BJ (cell line): Measurements from ENCODE around the gene ERCC6L2. TPM values are rescaled to one million over a fixed set of nuclear protein-coding genes. Genes with fewer than 3 reads are reported as not detected.

ENCODE experiments used
- CTCF ChIA-PET: fragments of 350-600 bp; formaldehyde crosslinking; extraction: SDS; loops from one replicate; lab custom pipeline; 2021; ENCODE audit warnings: antibody characterized with exemption, inconsistent platforms; lab: Yijun Ruan, JAX
- POLR2A ChIA-PET: fragments of 300-600 bp; sonication (Branson Sonifier 250); formaldehyde crosslinking; extraction: SDS; loops from one replicate; lab custom pipeline; 2021; ENCODE audit warnings: antibody characterized with exemption; lab: Charles Lee
- DNase-seq: peaks from one replicate; pipeline ENCODE4 v3.0.0-alpha.2; 2011; ENCODE audit warnings: low read depth
- H3K27me3 ChIP-seq: 2 replicates; pipeline ENCODE4 v1.6.0; 2011; ENCODE audit warnings: low read length; ENCODE audit not compliant: control insufficient read depth, insufficient read depth
- H3K36me3 ChIP-seq: 2 replicates; pipeline ENCODE4 v1.5.1; 2011; ENCODE audit warnings: low read length; ENCODE audit not compliant: control insufficient read depth, insufficient read depth
- H3K4me3 ChIP-seq: 2 replicates; pipeline ENCODE4 v1.5.1; 2011; ENCODE audit warnings: low read depth, mild to moderate bottlenecking, control low read depth, low read length
- CTCF ChIP-seq: IDR thresholded peaks from 2 replicates; pipeline ENCODE4 v1.5.1; 2011; ENCODE audit warnings: low read depth, mild to moderate bottlenecking, control low read depth, inconsistent platforms, low read length, moderate library complexity; ENCODE audit not compliant: insufficient read depth
- polyA plus RNA-seq: library from polyadenylated mRNA; depleted of rRNA; stranded (reverse); fragments of >200 nt; gene quantifications from 2 replicates; pipeline ENCODE4 v1.2.3, GENCODE V29; 2011

The ERCC6L2 gene
- polyA plus RNA-seq, 1 experiment, result 12.0 TPM

DNA sequence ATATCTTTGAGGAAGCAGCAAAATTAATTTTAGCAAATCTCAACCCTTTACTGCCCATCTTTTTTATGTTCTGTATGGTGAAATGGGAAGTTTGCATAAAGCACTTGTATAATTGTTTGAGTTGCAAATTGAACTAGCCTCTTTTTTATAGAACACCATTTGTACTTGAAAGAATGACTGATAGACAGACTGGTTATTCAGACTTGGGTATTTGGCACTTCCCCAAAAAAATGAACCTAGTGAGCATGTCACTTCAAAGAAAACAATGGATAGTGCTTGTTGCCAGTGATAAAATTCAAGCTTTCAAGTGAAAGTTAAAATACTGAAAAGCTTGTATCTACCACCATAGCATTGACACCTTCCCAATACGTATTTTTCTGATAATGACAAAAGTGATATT lies 115.8 kb downstream of the ERCC6L2 start:
- no peaks in the 10 kb centered on the region for H3K27me3 ChIP-seq
- no peak for TF ChIP-seq CTCF
- ChIA-PET CTCF (no interaction called here), POLR2A (no interaction called here)
- no peak overlapping the region for H3K4me3 ChIP-seq
- DNase-seq, result no peak
- peaks cover 1% of the 10 kb centered on the region; the same call in 1 of the 2 replicates for H3K36me3 ChIP-seq

DNA sequence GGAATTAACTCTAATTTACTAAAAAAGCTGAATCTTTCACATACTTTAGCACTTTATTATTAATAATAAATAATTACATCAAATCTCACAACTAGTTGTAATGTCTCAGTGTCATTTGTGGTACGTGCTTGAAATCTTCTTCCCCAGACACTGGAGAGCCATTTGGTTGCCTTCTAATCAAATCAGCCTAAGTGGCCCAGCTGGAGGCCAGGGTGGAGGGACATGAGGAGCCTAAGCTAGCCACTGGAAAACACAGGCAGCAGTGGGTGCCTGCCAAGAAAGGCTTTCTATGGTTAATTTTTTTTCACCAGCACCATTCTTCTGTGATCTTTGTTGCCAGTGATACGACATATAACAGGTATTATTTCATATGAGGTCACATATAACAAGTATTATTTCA lies 117.0 kb downstream of the ERCC6L2 start:
- DNase-seq, result no peak
- Histone ChIP-seq H3K27me3 (no peaks in the 10 kb centered on the region), H3K36me3 (peaks cover 2% of the 10 kb centered on the region; the same call in 1 of the 2 replicates), H3K4me3 (no peak overlapping the region)
- POLR2A ChIA-PET, result no interaction called here
- no peak for TF ChIP-seq CTCF
- CTCF ChIA-PET, result no interaction called here

GRCh38 chr9:95993337-95993736 lies 117.8 kb downstream of the ERCC6L2 start:
- H3K27me3 ChIP-seq, result no peaks in the 10 kb centered on the region
- no peak overlapping the region for H3K4me3 ChIP-seq
- no peak for DNase-seq
- POLR2A ChIA-PET, result no interaction called here
- no peak for TF ChIP-seq CTCF
- CTCF ChIA-PET, result interaction anchor here (1.1 kb wide), 1 partner anchor 168 kb away, joined by 3 read pairs; no protein-coding TSS in a partner anchor
- H3K36me3 ChIP-seq, result peaks cover 2% of the 10 kb centered on the region; the same call in 1 of the 2 replicates

GRCh38 chr9:95999390-95999789 lies 123.9 kb downstream of the ERCC6L2 start:
- Histone ChIP-seq H3K36me3 (peaks cover 2% of the 10 kb centered on the region; the same call in 1 of the 2 replicates), H3K27me3 (no peaks in the 10 kb centered on the region), H3K4me3 (no peak overlapping the region)
- DNase-seq, result no peak
- ChIA-PET POLR2A (no interaction called here), CTCF (interaction anchor here (0.6 to 1.6 kb wide), 2 partner anchors 10 to 1331 kb away, joined by 3 to 4 read pairs; no protein-coding TSS in a partner anchor)
- no peak for TF ChIP-seq CTCF

DNA sequence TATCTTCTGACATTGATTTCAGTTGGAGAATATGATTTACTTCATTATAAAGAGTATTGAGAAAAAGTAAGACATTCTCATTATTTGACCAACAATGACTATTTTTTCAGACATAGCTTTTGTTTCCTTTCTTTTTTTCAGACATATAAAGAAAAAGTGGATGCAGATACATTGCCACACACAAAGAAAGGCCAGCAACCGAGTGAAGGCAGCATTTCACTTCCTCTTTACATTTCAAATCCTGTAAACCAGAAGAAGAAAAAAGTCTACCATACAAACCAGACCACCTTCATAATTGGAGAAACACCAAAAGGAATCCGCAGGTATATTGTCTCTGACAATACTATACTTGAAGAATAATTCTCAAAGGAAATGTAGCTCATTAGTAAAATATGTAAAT lies 128.9 kb downstream of the ERCC6L2 start:
- DNase-seq, result no peak
- H3K36me3 ChIP-seq, result peaks cover 5% of the 10 kb centered on the region
- H3K27me3 ChIP-seq, result no peaks in the 10 kb centered on the region
- ChIA-PET POLR2A (no interaction called here), CTCF (no interaction called here)
- no peak for TF ChIP-seq CTCF
- no peak overlapping the region for H3K4me3 ChIP-seq
